Activated CD8-positive, alpha-beta memory T cell treated with anti-CD3 and anti-CD28 coated beads, Interleukin-2, amount 50 U/mL, for 1 hour (primary cell): ENCODE results near the gene GOLGA8N.
"Not testable (repeated sequence)": the region's sequence is repeated elsewhere in the genome, so short reads cannot be mapped to it uniquely, and the experiment has no call there.

Experiments
- DNase-seq: peaks from one replicate; pipeline ENCODE4 v3.0.0-alpha.2; 2020; ENCODE audit errors: extremely low read depth

Gene GOLGA8N

DNA sequence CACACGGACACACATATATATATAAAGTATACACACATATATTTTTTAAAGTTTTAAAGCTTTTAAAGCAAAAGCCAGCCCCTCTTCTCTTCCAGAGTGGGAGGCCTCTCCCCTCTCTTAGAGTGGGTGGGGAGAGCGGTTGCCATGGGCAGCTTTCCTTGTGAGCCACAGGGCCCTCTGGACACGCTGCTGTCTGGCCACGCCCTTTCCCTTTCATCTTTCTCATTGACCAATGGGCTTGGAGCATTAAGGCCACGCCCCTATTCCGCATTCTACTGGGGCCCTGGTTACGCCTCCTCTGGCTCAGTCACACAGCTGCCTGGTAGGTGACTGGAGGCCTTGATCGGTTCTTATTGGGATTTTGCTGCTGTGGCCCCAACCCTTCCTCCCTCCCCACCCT lies at the start of gene GOLGA8N:
Gene GOLGA8N (plus strand): TSS at position 306 of the 400 bp plus-strand sequence.
- not testable (repeated sequence) for DNase-seq

GRCh38 chr15:32543456-32543855 lies 49.8 kb upstream of the GOLGA8N start:
- DNase-seq, result not testable (repeated sequence)

- DNase-seq, result not testable (repeated sequence)
These were observed 48.1 kb upstream of the GOLGA8N start for GRCh38 chr15:32545129-32545528.

DNA sequence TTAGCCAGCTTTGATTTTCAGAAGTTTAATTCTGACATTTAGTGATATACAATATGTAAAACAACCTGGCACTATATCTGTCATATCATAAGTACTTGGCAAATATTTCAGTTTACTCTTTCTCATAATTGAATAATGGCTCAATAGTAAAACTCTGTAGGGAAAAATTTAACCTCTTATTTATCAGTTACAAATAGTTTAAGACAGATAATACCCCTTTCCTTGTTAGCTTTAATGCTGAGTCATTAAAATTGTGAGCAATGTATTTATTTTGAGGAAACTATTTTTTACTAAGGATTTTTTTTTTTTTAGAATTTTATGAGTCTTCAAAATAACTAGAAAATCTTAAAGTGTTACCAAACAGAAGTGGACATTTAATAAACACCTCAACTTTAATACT lies 38.7 kb upstream of the GOLGA8N start:
- DNase-seq, result not testable (repeated sequence)

DNA sequence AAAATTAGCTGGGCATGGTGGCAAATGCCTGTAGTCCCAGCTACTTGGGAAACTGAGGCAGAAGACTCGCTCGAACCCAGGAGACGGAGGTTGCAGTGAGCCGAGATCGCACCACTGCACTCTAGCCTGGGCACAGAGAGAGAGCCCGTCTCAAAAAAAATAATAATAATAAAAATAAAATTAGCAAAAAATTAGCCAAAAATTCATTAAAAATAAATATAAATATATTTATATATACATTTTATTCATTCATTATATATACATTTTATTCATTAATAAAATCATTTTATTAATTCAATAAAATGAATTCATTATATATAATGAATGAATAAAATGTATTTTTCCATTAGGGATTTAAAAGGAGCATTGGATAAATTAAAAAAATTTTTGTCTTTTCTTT lies 31.1 kb upstream of the GOLGA8N start:
- DNase-seq, result not testable (repeated sequence)

DNA sequence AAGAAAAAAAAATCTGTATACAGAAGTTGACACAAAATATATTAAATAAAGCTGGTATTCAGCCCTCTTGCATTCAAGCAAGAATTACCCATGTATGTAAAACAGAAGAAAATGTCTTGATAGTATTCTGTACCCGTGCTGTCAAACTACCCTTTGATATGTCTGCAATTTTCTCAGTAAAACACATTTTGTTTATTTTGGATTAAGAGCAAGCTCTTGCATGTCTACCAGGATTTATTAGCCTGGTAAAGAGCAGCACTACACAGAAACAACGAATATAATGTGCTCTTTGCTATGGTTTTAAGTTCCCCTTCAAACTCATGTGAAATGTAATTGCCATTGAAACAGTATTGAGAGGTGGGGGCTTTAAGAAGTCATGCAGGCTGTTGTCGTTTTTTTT lies 24.3 kb upstream of the GOLGA8N start:
- DNase-seq, result not testable (repeated sequence)

GRCh38 chr15:32578482-32578881 lies 14.8 kb upstream of the GOLGA8N start:
- not testable (repeated sequence) for DNase-seq

DNA sequence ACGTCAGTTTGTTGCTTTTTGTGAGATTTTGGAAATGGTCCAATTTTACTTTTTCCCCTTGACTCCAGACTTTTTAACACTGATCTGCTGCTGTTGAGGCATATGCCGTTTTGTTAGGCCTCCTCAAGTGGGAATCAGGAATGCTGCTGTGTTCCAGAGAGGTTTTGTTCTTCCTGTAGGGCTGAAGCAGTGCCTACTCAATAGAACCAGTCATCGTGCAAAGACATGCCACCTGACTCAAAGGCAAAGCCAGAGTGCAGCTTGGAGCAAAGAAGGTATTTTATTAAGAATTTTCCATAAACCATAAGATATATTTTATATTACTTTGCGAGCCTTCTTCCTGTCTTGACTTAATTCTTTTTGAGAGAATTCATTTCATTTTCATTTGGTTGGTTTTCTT lies 7.4 kb upstream of the GOLGA8N start:
- not testable (repeated sequence) for DNase-seq

DNA sequence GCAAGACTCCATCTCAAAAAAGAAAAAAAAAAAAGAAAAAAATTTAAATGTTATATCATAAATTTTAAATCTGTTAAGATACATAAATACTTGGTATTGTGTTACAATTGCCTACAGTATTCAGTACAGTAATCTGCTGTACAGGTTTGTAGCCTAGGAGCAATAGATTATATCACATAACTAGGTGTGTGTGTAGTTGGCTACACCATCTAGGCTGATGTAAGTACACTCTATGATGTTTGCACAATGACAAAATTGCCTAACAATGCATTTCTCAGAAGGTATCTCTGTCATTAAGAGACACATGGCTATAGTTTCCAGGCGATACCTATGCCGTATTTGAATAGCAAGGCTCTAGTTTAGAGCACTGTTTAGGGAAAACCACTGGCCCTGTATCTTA lies 16.3 kb downstream of the GOLGA8N start:
- not testable (repeated sequence) for DNase-seq

GRCh38 chr15:32610719-32611118 lies 17.5 kb downstream of the GOLGA8N start:
- DNase-seq, result not testable (repeated sequence)

- DNase-seq, result not testable (repeated sequence)
These were observed 21.4 kb downstream of the GOLGA8N start for GRCh38 chr15:32614712-32615050.

DNA sequence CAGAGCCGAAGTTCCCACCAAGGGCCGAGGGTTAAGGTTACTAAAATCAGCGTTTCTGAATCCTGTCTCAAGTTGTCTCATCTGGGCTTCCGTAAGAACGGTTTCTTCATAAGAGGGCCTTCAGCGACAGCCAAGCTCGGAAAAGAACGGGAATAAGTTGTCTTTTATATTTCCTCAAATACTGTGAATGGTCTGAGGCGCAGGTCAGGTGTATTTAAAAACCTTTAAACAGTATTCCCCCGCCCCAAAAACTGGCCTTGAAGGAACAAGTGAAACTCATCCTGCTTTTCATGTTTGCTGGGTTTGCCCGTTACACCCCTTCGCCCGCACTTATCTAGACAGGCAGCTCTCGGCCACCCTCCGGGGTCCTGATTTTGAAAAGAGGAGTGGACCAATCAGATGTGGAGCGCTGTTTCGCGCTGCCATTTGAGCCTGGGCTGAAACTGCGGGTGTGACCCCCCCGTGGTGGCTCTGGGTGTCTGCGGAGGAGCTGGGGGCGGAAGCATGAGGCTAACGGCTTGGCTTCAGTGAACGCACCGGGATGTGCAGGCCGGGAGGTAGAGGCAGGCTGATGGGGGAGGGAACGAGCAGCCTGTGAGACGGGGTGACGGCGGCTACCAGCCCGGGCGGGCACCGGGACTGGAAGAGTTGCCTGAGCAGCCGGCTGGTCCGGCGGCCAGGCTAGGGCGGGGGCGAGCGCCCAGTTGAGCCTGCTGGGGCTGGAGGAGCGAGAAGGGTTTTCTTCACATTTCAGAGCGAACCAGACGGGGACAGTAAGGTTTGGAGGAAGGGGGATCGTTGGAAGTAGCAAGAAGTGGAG lies 22.0 kb downstream of the GOLGA8N start, which contains the start of gene ARHGAP11A:
Gene ARHGAP11A (plus strand): TSS at position 454 of the 820 bp plus-strand sequence. CDS start 708 bp downstream, outside the sequence.
- peak; percentile 55 for DNase-seq

GRCh38 chr15:32615871-32616426 lies 22.7 kb downstream of the GOLGA8N start:
- not testable (repeated sequence) for DNase-seq

DNA sequence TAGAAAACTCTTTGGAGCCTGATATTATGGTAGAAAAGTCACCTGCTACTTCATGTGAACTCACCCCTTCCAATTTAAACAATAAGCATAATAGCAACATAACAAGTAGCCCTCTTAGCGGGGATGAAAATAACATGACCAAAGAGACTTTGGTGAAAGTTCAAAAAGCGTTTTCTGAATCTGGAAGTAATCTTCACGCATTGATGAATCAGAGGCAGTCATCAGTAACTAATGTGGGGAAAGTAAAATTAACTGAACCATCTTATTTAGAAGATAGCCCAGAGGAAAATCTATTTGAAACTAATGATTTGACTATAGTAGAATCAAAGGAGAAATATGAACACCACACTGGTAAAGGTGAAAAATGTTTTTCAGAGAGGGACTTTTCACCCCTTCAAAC lies 43.2 kb downstream of the GOLGA8N start:
- no peak for DNase-seq

- no peak for DNase-seq
These were observed 43.8 kb downstream of the GOLGA8N start for GRCh38 chr15:32636908-32637567.

DNA sequence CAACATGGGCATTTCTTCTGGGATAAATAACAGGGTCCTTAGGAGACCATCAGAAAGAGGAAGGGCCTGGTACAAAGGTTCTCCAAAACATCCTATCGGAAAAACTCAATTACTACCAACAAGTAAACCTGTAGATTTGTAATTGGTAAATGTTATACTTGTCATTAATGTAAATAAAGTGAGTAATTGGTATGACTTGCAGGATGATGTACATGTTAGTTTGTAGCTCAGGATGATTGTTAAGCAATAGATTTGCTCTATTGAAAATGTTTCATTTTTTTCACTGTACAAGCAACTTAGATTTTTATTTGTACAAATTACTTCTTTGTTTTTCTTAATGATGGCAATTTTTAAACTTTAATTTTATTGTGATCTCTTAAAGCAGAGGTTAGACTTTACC lies 44.4 kb downstream of the GOLGA8N start:
- DNase-seq, result no peak

DNA sequence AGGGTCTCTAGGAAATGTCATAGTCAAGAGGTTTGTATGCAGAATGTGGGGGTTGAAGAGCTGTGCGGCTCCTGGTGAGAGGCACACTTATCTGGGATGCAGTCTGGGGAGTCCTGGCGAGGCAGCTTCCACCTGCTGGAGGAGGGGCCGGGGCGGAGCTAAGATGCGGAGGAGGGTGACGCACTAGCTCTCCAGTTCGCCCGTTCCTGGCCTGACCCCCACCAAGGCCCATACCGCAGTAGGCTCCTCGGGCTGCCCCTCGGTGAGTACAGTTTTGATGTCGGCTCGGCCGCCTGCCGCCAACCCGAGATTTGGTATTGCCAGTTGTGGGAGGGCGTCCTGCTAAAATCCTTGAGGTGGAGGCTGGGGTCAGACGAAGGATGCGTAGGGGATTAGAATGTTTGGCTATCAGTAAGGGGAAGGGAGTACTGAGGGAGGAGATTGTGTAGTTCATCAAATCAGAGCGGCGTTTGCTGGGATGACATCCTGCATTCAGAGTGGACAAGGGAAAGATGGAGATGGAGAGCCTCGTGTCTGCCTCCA lies 48.3 kb downstream of the GOLGA8N start, which contains the start of gene SCG5:
Gene SCG5 (plus strand): TSS at position 194 of the 543 bp plus-strand sequence. CDS start 1,883 bp downstream, outside the sequence.
- no peak for DNase-seq

DNA sequence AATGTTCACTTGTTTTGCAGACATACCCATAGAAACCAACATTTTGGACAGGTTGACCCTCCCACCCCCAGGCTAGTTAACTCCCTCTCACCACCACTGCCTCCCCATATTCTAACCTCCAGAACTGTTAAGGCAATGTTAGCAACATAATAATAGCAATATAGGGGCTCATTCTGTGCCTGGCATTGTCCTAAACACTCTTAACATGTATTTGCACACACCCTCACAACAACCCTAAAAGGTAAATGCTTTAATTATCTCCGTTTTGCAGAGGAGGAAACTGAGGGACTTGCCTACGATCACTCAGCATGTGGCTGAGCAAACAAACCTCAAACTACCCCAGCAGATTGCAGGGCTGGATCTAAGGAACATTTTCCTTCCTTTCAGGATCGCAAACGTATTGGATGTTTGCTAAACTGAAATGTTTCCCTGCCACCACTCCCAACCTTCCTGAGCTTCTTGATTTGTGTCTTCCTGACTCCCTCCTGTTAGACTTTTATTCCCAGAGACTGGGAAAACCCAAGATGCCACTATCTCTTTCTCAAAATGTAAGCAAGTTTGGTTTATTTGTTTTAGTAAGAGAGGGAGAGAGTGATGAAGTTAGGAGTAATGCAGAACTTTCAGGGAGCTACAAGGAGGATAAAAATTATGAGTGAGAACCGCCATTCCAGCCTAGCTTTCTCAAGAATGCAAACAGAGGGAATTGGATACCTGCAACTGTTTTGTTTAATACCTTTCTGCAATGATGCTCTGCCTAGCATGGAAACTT lies 49.6 kb downstream of the GOLGA8N start:
- no peak for DNase-seq

DNA sequence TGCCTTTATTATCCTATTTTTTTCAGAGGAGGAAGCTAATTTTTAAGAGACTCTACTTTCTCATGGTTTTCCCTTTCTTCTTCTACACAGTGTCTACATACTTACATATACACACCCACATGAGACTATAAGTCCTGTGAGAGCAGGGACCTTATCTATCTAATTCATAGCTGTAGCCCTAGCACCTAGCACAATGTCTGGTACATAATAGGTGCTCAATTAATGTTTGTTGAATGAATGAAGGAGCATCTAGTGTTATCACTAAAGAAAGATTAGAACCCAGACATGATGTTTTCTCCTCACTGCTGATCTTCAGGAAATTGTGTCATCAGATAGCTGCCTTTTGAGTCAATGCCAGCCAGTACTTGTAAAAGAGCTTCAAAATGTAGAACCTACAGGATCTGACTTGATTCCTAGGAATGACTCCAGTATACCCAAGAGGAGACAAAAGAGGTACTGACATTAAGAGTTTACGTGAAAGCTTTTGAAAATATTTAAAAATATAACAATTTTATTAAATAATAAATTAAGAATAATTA lies 50.7 kb downstream of the GOLGA8N start:
- DNase-seq, result no peak

DNA sequence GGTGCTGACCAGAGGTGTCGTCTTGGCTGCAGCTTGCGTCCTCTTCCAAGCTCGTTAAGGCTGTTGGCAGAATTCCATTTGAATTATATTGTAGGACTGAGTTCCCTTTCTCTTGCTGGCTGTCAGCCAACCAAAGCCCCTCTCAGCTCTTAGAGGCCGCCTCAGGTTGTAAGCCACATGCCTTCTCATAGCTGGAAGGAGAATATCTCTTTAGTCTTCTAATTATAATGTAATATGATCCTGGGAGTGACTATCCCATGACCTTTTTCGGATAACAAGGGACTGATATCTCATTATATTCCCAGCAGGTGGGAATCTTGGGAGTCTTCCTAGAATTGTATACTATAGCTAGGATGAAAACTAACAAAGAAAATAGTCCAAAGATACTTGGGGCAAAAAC lies 53.0 kb downstream of the GOLGA8N start:
- no peak for DNase-seq

DNA sequence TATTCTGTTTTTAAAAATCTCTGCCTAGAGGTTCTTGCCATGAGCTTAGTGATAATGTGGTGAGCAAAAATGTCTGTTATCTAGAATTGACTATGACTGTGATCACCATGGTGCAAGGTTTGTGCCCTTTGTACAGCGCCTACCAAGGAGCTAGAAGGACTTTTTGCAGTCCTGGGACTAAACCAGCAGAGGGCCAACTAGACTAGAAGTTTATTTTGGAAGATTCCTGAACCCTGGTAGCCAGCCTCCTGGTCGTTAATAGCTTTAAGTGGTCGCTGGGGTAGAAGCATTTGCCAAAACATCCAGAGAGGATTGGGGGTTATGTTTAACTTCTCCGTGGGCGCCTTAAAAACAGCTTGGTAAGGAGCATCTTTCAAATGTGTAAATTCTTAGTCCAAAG lies 56.1 kb downstream of the GOLGA8N start:
- DNase-seq, result no peak
